Activated T-cell treated with anti-CD3 and anti-CD28 coated beads, Interleukin-2, amount 50 U/mL, for 24 hours (primary cell): ENCODE measurements around the gene KEAP1.

Source experiments
- DNase-seq: peaks from one replicate; pipeline ENCODE4 v3.0.0-alpha.2; 2020
- H3K27ac Mint-ChIP-seq: 2 replicates; pipeline ENCODE4 v1.8.0; 2020; ENCODE audit warnings: mild to moderate bottlenecking, mixed read lengths
- H3K27me3 Mint-ChIP-seq: 2 replicates; pipeline ENCODE4 v1.8.0; 2020; ENCODE audit warnings: mixed read lengths
- H3K36me3 Mint-ChIP-seq: 2 replicates; pipeline ENCODE4 v1.8.0; 2020; ENCODE audit warnings: low read depth, mixed read lengths
- H3K4me1 Mint-ChIP-seq: 2 replicates; pipeline ENCODE4 v1.8.0; 2020; ENCODE audit warnings: low read depth, mixed read lengths
- H3K4me3 Mint-ChIP-seq: 2 replicates; pipeline ENCODE4 v1.8.0; 2020; ENCODE audit warnings: mild to moderate bottlenecking, moderate library complexity, mixed read lengths
- H3K9me3 Mint-ChIP-seq: 2 replicates; pipeline ENCODE4 v1.8.0; 2020; ENCODE audit warnings: mixed read lengths

Gene KEAP1

GRCh38 chr19:10517361-10517759 lies 14.2 kb upstream of the KEAP1 start, which contains the start of gene S1PR5:
Gene S1PR5, minus strand, starts transcription at chr19:10517447. Its CDS starts 2,436 bp downstream, at chr19:10515011.
- H3K27ac Mint-ChIP-seq = no peak within 1 kb of the TSS
- peak within 1 kb of the TSS; percentile 55 for H3K4me3 Mint-ChIP-seq
- no peaks in the 10 kb centered on the region for H3K9me3 Mint-ChIP-seq
- H3K4me1 Mint-ChIP-seq = peaks cover 29% of the 10 kb centered on the region
- H3K36me3 Mint-ChIP-seq = no peaks in the 10 kb centered on the region
- peaks cover 65% of the 10 kb centered on the region for H3K27me3 Mint-ChIP-seq
- DNase-seq = peak; percentile 38

DNA sequence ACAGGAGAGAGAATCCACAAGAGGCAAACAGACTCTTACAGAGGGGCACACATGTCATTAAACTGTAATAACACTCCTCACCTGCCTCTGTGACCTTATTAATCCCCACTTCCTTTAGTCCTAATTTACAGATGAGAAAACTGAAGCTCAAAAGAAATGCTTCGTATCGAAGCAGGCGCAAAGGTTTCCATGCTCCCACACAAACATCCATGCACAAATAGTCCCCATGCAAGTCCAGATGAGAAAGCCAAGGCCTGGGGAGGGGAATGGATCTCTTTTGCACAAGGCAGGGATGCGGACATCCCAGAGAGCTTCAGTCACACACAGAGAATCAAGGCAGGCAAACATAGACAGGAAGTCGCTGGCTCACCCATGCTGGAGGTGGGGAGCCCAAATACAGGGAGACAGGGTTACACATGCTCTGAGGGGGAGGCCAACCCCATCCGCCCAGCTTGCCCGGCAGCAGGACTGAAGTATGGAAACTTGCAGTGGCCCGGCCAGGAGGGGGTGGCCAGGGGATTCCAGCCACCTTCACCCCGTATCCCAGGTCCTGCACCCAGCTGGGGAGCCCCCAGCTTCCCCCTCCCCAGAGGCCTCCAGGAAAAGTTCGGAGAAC lies 13.6 kb upstream of the KEAP1 start:
- no peak overlapping the region for H3K27ac Mint-ChIP-seq

DNA sequence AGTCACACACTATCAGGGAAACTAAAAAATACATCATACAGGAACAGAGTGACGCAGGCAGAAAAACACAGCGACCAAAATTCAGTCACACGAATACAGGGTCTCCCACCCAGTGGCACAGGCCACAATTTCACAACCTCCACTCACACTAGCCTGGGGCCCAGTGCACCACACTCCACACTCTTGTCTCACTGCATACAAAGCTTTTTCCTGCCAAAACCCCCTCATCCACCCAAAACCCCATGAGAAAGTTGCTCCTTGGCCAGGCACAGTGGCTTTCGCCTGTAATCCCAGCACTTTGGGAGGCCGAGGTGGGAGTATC lies 12.9 kb upstream of the KEAP1 start:
- Mint-ChIP-seq H3K27me3 (peaks cover 68% of the 10 kb centered on the region), H3K36me3 (no peaks in the 10 kb centered on the region), H3K4me1 (peaks cover 29% of the 10 kb centered on the region), H3K4me3 (peak overlapping the region; percentile 0), H3K27ac (no peak overlapping the region), H3K9me3 (no peaks in the 10 kb centered on the region)
- DNase-seq = no peak

More for the DNA sequence above, 13.6 kb upstream of the KEAP1 start:
- no peak for DNase-seq
- no peaks in the 10 kb centered on the region for H3K9me3 Mint-ChIP-seq
- H3K4me1 Mint-ChIP-seq = peaks cover 29% of the 10 kb centered on the region
- H3K4me3 Mint-ChIP-seq = peak overlapping the region; percentile 45
- H3K36me3 Mint-ChIP-seq = no peaks in the 10 kb centered on the region
- peaks cover 65% of the 10 kb centered on the region for H3K27me3 Mint-ChIP-seq

DNA sequence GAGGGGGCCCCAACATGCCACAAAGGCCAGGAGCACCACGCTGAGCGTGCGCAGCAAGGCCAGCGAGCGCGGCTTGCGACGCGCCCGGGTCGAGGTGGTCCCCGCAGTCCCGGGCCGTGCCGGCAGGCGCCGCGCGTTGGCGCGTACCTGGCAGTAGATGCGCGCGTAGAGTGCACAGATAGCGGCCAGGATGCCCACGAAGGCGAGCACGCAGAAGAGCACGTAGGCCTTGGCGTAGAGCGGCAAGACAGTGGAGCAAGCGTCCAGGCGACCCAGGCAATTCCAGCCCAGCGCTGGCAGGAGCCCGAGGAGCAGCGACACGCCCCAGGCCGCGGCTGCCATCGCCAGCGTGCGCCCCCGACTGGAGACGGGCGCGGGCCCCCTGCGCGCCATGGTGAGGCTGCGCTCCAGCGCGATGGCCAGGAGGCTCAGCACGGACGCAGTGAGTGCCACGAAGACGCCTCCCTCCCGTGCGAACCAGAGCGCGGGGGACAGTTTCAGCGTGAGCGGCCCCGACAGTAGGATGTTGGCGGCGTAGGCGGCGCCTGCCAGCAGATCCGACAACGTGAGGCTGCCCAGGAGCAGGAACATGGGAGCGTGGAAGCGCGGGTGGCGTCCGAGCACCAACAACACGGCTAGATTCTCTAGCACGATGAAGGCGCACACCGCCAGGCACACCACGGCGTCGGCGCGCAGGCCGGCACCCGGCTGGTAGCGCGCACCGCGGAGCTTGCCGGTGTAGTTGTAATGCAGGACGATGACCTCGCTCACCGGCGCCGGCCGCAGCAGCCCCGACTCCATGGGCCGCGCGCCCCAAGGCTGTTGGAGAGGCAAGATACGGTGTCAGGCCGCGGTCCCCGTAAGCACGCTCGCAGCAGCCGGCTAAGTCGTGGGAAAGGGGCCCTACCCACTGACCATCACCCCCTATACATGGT lies 11.3 kb upstream of the KEAP1 start:
- H3K27ac Mint-ChIP-seq = no peak overlapping the region
- peaks cover 68% of the 10 kb centered on the region for H3K27me3 Mint-ChIP-seq
- H3K36me3 Mint-ChIP-seq = no peaks in the 10 kb centered on the region
- H3K4me1 Mint-ChIP-seq = peaks cover 33% of the 10 kb centered on the region
- H3K4me3 Mint-ChIP-seq = peak overlapping the region; percentile 25
- H3K9me3 Mint-ChIP-seq = no peaks in the 10 kb centered on the region
- DNase-seq = peak; percentile 67

GRCh38 chr19:10513223-10513622 lies 10.1 kb upstream of the KEAP1 start:
- no peaks in the 10 kb centered on the region for H3K36me3 Mint-ChIP-seq

GRCh38 chr19:10510301-10510802 lies 7.2 kb upstream of the KEAP1 start:
- no peaks in the 10 kb centered on the region for H3K36me3 Mint-ChIP-seq
- no peaks in the 10 kb centered on the region for H3K9me3 Mint-ChIP-seq
- peak; percentile 80 for DNase-seq
- H3K4me1 Mint-ChIP-seq = peaks cover 26% of the 10 kb centered on the region
- H3K27me3 Mint-ChIP-seq = peaks cover 34% of the 10 kb centered on the region
- H3K27ac Mint-ChIP-seq = no peak overlapping the region
- no peak overlapping the region for H3K4me3 Mint-ChIP-seq

More at GRCh38 chr19:10513223-10513622, 10.1 kb upstream of the KEAP1 start:
- H3K9me3 Mint-ChIP-seq = no peaks in the 10 kb centered on the region
- H3K4me3 Mint-ChIP-seq = no peak overlapping the region
- H3K27me3 Mint-ChIP-seq = peaks cover 55% of the 10 kb centered on the region
- DNase-seq = no peak
- H3K4me1 Mint-ChIP-seq = peaks cover 28% of the 10 kb centered on the region
- H3K27ac Mint-ChIP-seq = no peak overlapping the region

- Mint-ChIP-seq H3K27ac (peak overlapping the region; percentile 87), H3K9me3 (no peaks in the 10 kb centered on the region), H3K4me3 (no peak overlapping the region), H3K36me3 (no peaks in the 10 kb centered on the region), H3K27me3 (peaks cover 18% of the 10 kb centered on the region), H3K4me1 (peaks cover 23% of the 10 kb centered on the region)
- DNase-seq = no peak
Observed at GRCh38 chr19:10508707-10509106, 5.6 kb upstream of the KEAP1 start.

GRCh38 chr19:10508036-10508435 lies 4.9 kb upstream of the KEAP1 start:
- Mint-ChIP-seq H3K27ac (no peak overlapping the region), H3K27me3 (peaks cover 11% of the 10 kb centered on the region), H3K4me1 (peaks cover 24% of the 10 kb centered on the region), H3K4me3 (no peak overlapping the region), H3K36me3 (no peaks in the 10 kb centered on the region), H3K9me3 (no peaks in the 10 kb centered on the region)
- no peak for DNase-seq

DNA sequence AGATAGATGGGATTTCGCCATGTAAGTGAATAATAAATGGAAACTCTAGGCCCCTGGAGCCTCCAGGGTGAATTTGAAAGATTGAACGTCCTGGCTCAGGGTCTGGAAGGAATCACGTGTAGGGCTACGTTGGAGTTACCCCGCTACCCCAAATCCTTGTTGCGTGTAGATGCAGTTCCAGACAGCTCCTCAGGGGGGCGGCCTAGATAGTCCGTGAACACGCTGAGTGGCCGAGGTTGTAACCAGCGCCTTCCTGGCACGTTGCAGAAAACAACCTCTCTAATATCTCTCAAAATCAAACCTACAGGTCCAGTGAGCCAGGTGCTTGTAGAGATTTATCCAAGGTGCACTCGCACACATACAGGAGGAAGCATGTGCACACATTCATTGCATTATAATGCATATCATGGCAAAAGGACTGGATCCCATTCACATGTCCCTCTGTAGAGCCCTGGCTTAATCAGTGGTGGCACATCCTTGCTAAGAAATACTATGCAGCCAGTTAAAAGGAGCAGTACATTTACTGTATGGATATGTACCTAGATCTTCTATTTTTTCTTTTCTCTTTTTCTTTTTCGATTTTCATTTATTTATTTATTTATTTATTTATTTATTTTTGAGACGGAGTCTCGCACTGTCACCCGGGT lies 2.5 kb upstream of the KEAP1 start:
- Mint-ChIP-seq H3K4me3 (no peak overlapping the region), H3K27me3 (peaks cover 5% of the 10 kb centered on the region), H3K4me1 (peaks cover 32% of the 10 kb centered on the region), H3K36me3 (peaks cover 12% of the 10 kb centered on the region), H3K27ac (peak overlapping the region; percentile 50), H3K9me3 (no peaks in the 10 kb centered on the region)
- peak; percentile 88 for DNase-seq

DNA sequence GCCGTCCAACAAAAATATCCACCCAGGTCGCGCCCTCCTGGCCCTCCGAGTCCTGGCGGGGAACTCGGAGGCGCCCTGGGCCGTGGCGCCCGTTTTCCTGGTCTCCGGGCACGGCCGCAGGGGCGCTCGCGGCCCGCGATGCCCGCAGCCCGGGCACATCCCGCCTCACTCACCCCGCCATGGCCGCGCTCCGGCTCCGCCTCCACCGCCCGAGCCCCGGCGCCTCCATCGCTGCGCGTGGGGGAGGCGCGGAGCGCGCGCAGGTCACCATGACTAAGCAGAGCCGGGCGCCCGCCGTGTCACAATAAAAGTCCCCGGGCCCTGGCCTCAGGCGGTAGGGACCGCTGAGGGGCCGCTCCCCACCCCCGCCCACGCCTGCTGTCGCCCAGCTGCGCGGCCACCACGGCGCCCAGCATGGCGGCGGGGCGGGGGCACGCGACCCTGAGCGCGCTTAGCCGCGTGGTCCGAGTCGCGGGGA lies 593 bp downstream of the KEAP1 start:
- no peaks in the 10 kb centered on the region for H3K27me3 Mint-ChIP-seq
- H3K27ac Mint-ChIP-seq = peak overlapping the region; percentile 96
- H3K36me3 Mint-ChIP-seq = peaks cover 39% of the 10 kb centered on the region
- DNase-seq = peak; percentile 93
- peak overlapping the region; percentile 91 for H3K4me3 Mint-ChIP-seq
- H3K9me3 Mint-ChIP-seq = no peaks in the 10 kb centered on the region
- H3K4me1 Mint-ChIP-seq = peaks cover 39% of the 10 kb centered on the region

DNA sequence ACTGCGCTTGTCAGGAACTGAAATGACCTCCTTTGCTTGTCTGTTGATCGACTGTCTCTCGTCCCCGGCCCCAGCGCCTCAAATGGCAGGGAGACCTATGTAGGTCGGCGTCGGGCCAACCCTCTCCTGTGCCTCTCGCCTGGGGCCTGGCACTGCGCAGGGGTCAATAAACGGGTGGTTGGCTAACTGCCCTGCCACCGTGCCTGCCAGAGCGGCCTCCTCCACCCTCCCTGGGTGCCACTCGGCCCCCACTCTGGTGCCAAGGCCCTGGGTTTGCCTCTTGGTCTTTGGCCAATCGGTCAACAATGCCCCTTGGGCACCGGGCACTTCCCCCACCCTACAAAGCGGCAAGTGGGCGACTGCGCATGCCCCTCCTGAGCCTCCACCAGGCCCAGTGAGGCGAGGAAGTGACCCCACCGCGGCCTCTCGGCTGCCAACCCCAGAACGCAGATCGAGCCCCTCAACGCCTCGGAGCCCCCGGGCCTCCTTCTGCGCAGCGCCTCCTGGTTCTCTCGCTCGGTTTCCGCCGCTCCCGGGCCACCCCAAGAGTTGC lies 1.1 kb downstream of the KEAP1 start:
- DNase-seq = peak; percentile 75
- Mint-ChIP-seq H3K36me3 (peaks cover 44% of the 10 kb centered on the region), H3K4me1 (peaks cover 43% of the 10 kb centered on the region), H3K9me3 (no peaks in the 10 kb centered on the region), H3K27ac (peak overlapping the region; percentile 96), H3K27me3 (no peaks in the 10 kb centered on the region), H3K4me3 (peak overlapping the region; percentile 91)

GRCh38 chr19:10500247-10500592 lies 2.9 kb downstream of the KEAP1 start:
- no peak for DNase-seq
- Mint-ChIP-seq H3K4me3 (peak overlapping the region; percentile 91), H3K9me3 (no peaks in the 10 kb centered on the region), H3K27ac (peak overlapping the region; percentile 83), H3K36me3 (peaks cover 60% of the 10 kb centered on the region), H3K27me3 (no peaks in the 10 kb centered on the region), H3K4me1 (peaks cover 37% of the 10 kb centered on the region)

- no peak for DNase-seq
- peak overlapping the region; percentile 83 for H3K27ac Mint-ChIP-seq
- H3K36me3 Mint-ChIP-seq = peaks cover 66% of the 10 kb centered on the region
- H3K4me1 Mint-ChIP-seq = peaks cover 37% of the 10 kb centered on the region
- no peaks in the 10 kb centered on the region for H3K27me3 Mint-ChIP-seq
- H3K9me3 Mint-ChIP-seq = no peaks in the 10 kb centered on the region
- peak overlapping the region; percentile 91 for H3K4me3 Mint-ChIP-seq
Observed at GRCh38 chr19:10499550-10500246, 3.5 kb downstream of the KEAP1 start.

GRCh38 chr19:10497371-10497770 lies 5.8 kb downstream of the KEAP1 start:
- no peaks in the 10 kb centered on the region for H3K9me3 Mint-ChIP-seq
- H3K27ac Mint-ChIP-seq = peak overlapping the region; percentile 34
- peaks cover 82% of the 10 kb centered on the region for H3K36me3 Mint-ChIP-seq
- H3K4me3 Mint-ChIP-seq = no peak overlapping the region
- H3K27me3 Mint-ChIP-seq = no peaks in the 10 kb centered on the region
- H3K4me1 Mint-ChIP-seq = peaks cover 32% of the 10 kb centered on the region
- DNase-seq = no peak
